ENCODE data around the gene PFKFB2. TPM values are rescaled to one million over a fixed set of nuclear protein-coding genes. Genes with fewer than 3 reads are reported as not detected.
A peak's percentile ranks its signal among the peaks of the same experiment; 100 is the strongest.

Gene PFKFB2
- total and polyA plus RNA-seq, 2 of the 8 experiments (the other 6 are each of a cell fraction or from before 2014, with no cell fraction given): 6.7 to 19.1 TPM

- peak overlapping the region; percentile 60 for H3K23ac ChIP-seq (ENCODE audit: insufficient read length)
- H4K91ac ChIP-seq (replicated peaks; ENCODE audit: insufficient read length, low read length): no peak overlapping the region
- no peaks in the 10 kb centered on the region for H3K79me2 ChIP-seq (ENCODE audit: control insufficient read depth in 1 of 2, insufficient read depth in 2 of 2, low read length in 2 of 2)
- H3K4me2 ChIP-seq (ENCODE audit: insufficient read depth in 1 of 2, low read depth in 2 of 2, low read length in 2 of 2): no peak overlapping the region
- H2BK12ac ChIP-seq (ENCODE audit: low read depth, low read length): no peak overlapping the region
- FAIRE-seq: no peak
- no peak overlapping the region for H2AFZ ChIP-seq (ENCODE audit: low read length)
- no peaks in the 10 kb centered on the region for H3K23me2 ChIP-seq (ENCODE audit: low read depth, low read length)
- H3K4ac ChIP-seq (replicated peaks; ENCODE audit: insufficient read length, low read depth, low read length): no peak overlapping the region
- 86% methylated on average over 4 of the region's 4 CpGs; no CpG with 5 or more reads in 1 of the 2 experiments for WGBS, 2 experiments (ENCODE audit: extremely low coverage in 1 of 2, insufficient coverage in 1 of 2, insufficient read length in 1 of 2, insufficient replicate concordance in 2 of 2, low coverage in 1 of 2, low lambda C conversion rate in 2 of 2, missing lambda C conversion rate in 1 of 2)
- H3K56ac ChIP-seq (replicated peaks; ENCODE audit: insufficient read length, low read depth, low read length): no peak overlapping the region
- no peak overlapping the region for H2BK15ac ChIP-seq (ENCODE audit: low read length)
- no peak overlapping the region for H4K5ac ChIP-seq (ENCODE audit: insufficient read length, low read depth, low read length)
- no peak overlapping the region for H3K27ac ChIP-seq (ENCODE audit: low read depth, low read length)
- no peak overlapping the region for H2AK5ac ChIP-seq (ENCODE audit: low read depth, low read length)
- DNase-seq (ENCODE audit: low read depth in 1 of 2, low spot score in 2 of 2): no peak
- H4K20me1 ChIP-seq (replicated peaks in 1 of 2; ENCODE audit: control insufficient read depth in 1 of 2, insufficient read depth in 2 of 2, low read length in 2 of 2): no peaks in the 10 kb centered on the region
- H4K8ac ChIP-seq (ENCODE audit: extremely low read depth, insufficient read depth, low read length): no peak overlapping the region
- no peaks in the 10 kb centered on the region for H3K79me1 ChIP-seq (ENCODE audit: low read depth, low read length)
- ChIA-PET POLR2A (ENCODE audit: partially characterized antibody) (interaction anchor here (1.0 to 1.2 kb wide), 2 partner anchors 9 to 19 kb away, joined by 3 read pairs; partner anchors contain the start of gene YOD1), CTCF (ENCODE audit: partially characterized antibody) (interaction anchor here (0.9 to 3.5 kb wide), 14 partner anchors 11 to 363 kb away, joined by 3 to 21 read pairs (median 5); partner anchors contain the start of gene C1orf116)
- peaks cover 2 to 22% (median 12%) of the 10 kb centered on the region in 4 experiments; a peak in 7 of 8 replicates for H3K36me3 ChIP-seq (ENCODE audit: control insufficient read depth in 2 of 4, insufficient read depth in 4 of 4, low read length in 3 of 4)
- no peak overlapping the region for H3K4me3 ChIP-seq (ENCODE audit: extremely low read depth in 1 of 4, insufficient read depth in 2 of 4, low read depth in 3 of 4, low read length in 4 of 4)
- H3K4me1 ChIP-seq (replicated peaks in 1 of 4; ENCODE audit: control insufficient read depth in 3 of 4, insufficient read depth in 4 of 4, low read length in 3 of 4): peaks cover 0 to 3% (median 1%) of the 10 kb centered on the region in 4 experiments; a peak in 2 of 7 replicates
- no peak overlapping the region for H3K18ac ChIP-seq (ENCODE audit: extremely low read depth, low read length)
- no peak overlapping the region for H2BK120ac ChIP-seq (replicated peaks; ENCODE audit: low read depth, low read length)
- H3K9ac ChIP-seq (replicated peaks in 1 of 4; ENCODE audit: extremely low read depth in 1 of 4, low read depth in 3 of 4, low read length in 3 of 4): no peak overlapping the region; a peak in 1 of 7 replicates
- H3K14ac ChIP-seq (ENCODE audit: insufficient read length): no peak overlapping the region
- H3K27me3 ChIP-seq (replicated peaks in 1 of 4; ENCODE audit: control insufficient read depth in 3 of 4, extremely low read depth in 1 of 4, insufficient read depth in 3 of 4, low read length in 3 of 4): no peaks in the 10 kb centered on the region
- H2BK5ac ChIP-seq (ENCODE audit: low read depth, low read length): no peak overlapping the region
- no peak overlapping the region for H2BK20ac ChIP-seq (ENCODE audit: low read length)
- H3K9me3 ChIP-seq (ENCODE audit: insufficient read depth in 2 of 2, low read depth in 1 of 2, low read length in 1 of 2): no peaks in the 10 kb centered on the region
- TF ChIP-seq EP300 (IDR thresholded peaks at IDR 0.05; ENCODE audit: borderline replicate concordance in 1 of 2, low read depth in 2 of 2, low read length in 2 of 2) (no peak), USF2 (IDR thresholded peaks at IDR 0.05; ENCODE audit: low read length) (no peak), MAFK (IDR thresholded peaks at IDR 0.05; ENCODE audit: low read depth, low read length) (no peak), GABPA (IDR thresholded peaks at IDR 0.05; ENCODE audit: borderline replicate concordance, insufficient read depth, low read length) (no peak), RXRA (IDR thresholded peaks at IDR 0.05; ENCODE audit: insufficient read depth, low read depth, low read length) (no peak), BACH1 (IDR thresholded peaks at IDR 0.05; ENCODE audit: low read length) (no peak), CEBPB (IDR thresholded peaks at IDR 0.05; ENCODE audit: low read depth, low read length) (no peak), SP1 (IDR thresholded peaks at IDR 0.05; ENCODE audit: low read depth, low read length) (no peak), POU5F1 (IDR thresholded peaks at IDR 0.05; ENCODE audit: low read depth, low read length) (no peak), PHF8 (conservative IDR thresholded peaks at IDR 0.05; ENCODE audit: low read depth, low read length) (no peak), BCL11A (IDR thresholded peaks at IDR 0.05; ENCODE audit: low read depth in 2 of 2, low read length in 2 of 2) (no peak), POLR2AphosphoS5 (IDR thresholded peaks at IDR 0.05; ENCODE audit: low read depth, low read length) (no peak), CTBP2 (IDR thresholded peaks at IDR 0.05; ENCODE audit: borderline replicate concordance, insufficient read depth, insufficient read length, low read length) (no peak)
Measured at GRCh38 chr1:207059881-207060280, 6.8 kb downstream of the PFKFB2 start.

Measured in H1 (cell line).